Fibroblast of pulmonary artery (primary cell): ENCODE results near the gene LRRFIP2.
"Not testable (repeated sequence)": the region's sequence is repeated elsewhere in the genome, so short reads cannot be mapped to it uniquely, and the experiment has no call there.

Experiments used
- DNase-seq: peaks from one replicate; pipeline ENCODE4 v3.0.0-alpha.2; 2010; ENCODE audit warnings: low read depth
- H3K4me3 ChIP-seq: replicated peaks from 2 replicates; pipeline ENCODE4 v1.5.1; 2011; ENCODE audit warnings: low read depth, mild to moderate bottlenecking, control low read depth, low read length, moderate library complexity
- TF ChIP-seq, protein P1 (sequence below): IDR thresholded peaks from 2 replicates; pipeline ENCODE4 v1.5.1; 2011; ENCODE audit warnings: mild to moderate bottlenecking, control low read depth, low read length, inconsistent platforms; ENCODE audit errors: missing control alignments

The LRRFIP2 gene, protein sequence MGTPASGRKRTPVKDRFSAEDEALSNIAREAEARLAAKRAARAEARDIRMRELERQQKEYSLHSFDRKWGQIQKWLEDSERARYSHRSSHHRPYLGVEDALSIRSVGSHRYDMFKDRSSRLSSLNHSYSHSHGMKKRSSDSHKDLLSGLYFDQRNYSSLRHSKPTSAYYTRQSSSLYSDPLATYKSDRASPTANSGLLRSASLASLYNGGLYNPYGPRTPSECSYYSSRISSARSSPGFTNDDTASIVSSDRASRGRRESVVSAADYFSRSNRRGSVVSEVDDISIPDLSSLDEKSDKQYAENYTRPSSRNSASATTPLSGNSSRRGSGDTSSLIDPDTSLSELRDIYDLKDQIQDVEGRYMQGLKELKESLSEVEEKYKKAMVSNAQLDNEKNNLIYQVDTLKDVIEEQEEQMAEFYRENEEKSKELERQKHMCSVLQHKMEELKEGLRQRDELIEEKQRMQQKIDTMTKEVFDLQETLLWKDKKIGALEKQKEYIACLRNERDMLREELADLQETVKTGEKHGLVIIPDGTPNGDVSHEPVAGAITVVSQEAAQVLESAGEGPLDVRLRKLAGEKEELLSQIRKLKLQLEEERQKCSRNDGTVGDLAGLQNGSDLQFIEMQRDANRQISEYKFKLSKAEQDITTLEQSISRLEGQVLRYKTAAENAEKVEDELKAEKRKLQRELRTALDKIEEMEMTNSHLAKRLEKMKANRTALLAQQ

DNA sequence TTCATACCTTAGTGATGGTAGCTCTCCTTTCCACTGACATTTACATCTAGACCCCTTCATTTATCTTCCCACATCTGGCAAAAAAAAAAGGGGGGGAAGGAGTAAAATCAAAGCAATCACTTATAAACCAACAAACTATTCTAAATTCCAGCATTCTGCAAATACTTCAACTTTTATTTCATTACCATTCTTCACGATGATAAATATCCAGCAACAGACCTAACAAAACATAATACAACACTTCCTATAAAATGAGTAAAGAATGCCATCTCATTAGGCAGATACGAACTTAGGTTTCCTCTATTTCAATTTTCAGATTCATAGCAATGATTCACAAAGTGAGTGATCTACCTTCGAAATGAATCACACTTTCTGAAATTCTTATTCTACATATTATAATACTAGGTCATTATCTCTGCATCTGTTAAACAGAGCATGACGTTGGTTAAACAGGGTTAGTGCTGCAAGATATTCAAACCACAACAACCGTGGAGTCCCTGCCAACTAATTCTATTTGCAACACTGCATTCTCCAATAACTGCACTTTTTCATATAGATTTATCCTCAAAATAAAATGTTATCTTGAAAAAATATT is at the start of gene LRRFIP2:
Gene LRRFIP2 (minus strand): TSS at position 51 of the 595 bp plus-strand sequence. CDS start 25,599 bp downstream, outside the sequence.
- peak; percentile 69 for DNase-seq
- TF ChIP-seq, protein P1, sequence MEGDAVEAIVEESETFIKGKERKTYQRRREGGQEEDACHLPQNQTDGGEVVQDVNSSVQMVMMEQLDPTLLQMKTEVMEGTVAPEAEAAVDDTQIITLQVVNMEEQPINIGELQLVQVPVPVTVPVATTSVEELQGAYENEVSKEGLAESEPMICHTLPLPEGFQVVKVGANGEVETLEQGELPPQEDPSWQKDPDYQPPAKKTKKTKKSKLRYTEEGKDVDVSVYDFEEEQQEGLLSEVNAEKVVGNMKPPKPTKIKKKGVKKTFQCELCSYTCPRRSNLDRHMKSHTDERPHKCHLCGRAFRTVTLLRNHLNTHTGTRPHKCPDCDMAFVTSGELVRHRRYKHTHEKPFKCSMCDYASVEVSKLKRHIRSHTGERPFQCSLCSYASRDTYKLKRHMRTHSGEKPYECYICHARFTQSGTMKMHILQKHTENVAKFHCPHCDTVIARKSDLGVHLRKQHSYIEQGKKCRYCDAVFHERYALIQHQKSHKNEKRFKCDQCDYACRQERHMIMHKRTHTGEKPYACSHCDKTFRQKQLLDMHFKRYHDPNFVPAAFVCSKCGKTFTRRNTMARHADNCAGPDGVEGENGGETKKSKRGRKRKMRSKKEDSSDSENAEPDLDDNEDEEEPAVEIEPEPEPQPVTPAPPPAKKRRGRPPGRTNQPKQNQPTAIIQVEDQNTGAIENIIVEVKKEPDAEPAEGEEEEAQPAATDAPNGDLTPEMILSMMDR, result no peak
- peak within 1 kb of the TSS; percentile 90 for H3K4me3 ChIP-seq

DNA sequence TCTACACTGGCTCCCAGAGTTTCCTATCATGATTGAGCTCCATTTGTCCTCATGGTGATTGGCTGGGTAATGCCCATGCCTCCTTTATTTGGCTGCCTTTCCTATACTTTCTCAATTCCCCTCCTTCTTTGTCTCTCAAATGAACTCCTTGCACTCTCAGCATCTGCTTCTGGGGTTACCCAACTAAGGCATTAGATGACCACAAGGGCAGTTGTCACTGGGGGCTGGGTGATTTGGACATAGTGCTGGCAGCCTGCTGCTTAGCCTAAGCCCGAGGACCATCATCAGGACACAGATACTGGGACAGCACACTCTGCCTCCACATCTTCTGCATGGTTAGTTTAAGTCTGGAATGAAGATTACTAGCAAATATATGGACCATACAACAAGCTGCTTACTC is 49.2 kb upstream of the LRRFIP2 start:
- H3K4me3 ChIP-seq, result no peak overlapping the region
- TF ChIP-seq, protein P1, result no peak
- DNase-seq, result no peak

DNA sequence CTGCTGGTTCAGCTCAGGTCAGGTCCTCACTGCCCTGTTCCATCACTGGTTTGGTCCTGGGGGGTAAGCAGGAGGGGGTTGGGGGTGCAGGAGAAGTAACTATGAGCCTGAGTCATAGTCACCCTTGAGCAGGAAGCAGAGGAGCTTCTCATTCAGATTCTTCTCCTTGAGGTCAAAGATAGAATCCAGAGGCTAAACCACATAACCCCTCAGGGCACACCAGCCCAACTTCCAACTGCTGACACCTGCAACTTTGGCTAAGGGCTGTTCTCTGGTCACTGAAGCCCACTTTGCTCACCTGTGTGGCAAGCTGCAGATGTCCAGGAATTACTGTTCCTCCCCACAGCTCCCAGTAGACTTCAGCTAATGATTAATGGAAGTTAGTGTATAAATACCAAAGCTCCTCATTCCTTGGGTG is 48.8 kb upstream of the LRRFIP2 start:
- H3K4me3 ChIP-seq, result no peak overlapping the region
- TF ChIP-seq, protein P1, result no peak
- no peak for DNase-seq

DNA sequence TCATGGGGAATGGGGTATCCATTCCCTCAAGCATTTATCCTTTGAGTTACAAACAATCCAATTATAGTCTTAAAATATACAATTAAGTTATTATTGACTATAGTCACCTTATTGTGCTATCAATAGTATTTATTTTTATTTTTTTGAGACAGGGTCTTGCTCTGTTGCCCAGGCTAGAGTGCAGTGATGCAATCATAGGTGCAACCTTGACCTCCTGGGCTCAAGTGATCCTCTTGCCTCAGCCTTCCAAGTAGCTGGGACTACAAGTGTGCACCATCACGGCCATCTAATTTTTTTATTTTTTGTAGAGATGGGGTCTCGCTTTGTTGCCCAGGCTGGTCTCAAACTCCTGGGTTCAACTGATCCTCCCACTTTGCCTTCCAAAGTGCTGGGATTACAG is 48.2 kb upstream of the LRRFIP2 start:
- not testable (repeated sequence) for DNase-seq, H3K4me3 ChIP-seq

DNA sequence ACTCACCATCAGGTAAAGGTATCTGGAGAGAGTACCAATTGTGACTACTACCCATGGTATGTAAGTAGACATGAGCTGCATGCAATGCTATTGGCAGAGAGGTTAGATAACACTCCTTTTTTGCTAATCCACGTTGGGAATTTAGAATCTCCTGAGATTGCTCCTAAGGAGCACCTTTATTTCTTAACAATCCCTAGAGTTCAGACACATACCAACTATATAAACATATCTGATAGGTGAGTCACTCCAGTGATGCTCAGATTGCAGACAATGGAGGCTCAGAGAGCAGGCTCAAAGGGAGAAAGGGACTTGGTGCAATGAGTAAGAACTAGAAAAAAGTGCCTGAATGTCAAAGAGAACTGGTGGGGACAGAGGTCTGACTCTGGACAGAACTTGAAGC is 47.0 kb upstream of the LRRFIP2 start:
- DNase-seq, result peak; percentile 72
- H3K4me3 ChIP-seq, result no peak overlapping the region
- TF ChIP-seq, protein P1, result no peak

DNA sequence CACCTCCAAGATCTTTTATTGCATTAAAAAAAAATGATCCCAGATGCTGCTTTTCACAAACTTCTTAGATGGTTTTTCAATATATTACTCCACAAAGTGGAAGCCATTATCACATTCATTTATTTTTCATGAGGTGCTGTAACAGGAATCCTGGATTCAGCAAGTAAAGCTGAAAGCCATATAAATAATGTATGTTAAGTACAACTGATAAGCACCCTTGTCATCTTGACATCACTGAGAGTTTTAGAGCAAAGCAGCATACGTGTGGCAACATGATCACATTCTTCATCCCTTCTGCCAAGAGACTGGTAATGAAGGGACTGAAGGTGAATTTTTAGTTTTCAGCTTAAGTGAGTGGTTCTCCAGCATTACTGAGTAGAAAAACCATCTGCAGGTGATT is 44.9 kb upstream of the LRRFIP2 start:
- DNase-seq, result no peak

More for the DNA sequence above, 44.9 kb upstream of the LRRFIP2 start:
- no peak overlapping the region for H3K4me3 ChIP-seq
- TF ChIP-seq, protein P1, result no peak
